HEK293T (cell line): Measurements from ENCODE around the gene HTR7.
"Not testable (repeated sequence)": the region's sequence is repeated elsewhere in the genome, so short reads cannot be mapped to it uniquely, and the experiment has no call there.

Experiments
- CTCF ChIA-PET: fragments of 350-600 bp; formaldehyde crosslinking; extraction: SDS; loops from one replicate; lab custom pipeline; 2021; ENCODE audit warnings: antibody characterized with exemption, inconsistent platforms; lab: Yijun Ruan, JAX
- POLR2A ChIA-PET: fragments of 350-600 bp; formaldehyde crosslinking; extraction: SDS; loops from one replicate; lab custom pipeline; 2020; ENCODE audit warnings: antibody characterized with exemption, inconsistent platforms; lab: Yijun Ruan, JAX
- DNase-seq: peaks from one replicate; pipeline ENCODE4 v3.0.0; 2012; ENCODE audit warnings: mixed read lengths; ENCODE audit errors: extremely low spot score
- ARNT ChIP-seq: fragments of 450-650 bp; IDR thresholded peaks from 2 replicates; pipeline ENCODE4 v1.6.1; 2017; ENCODE audit warnings: mild to moderate bottlenecking
- BHLHE40 ChIP-seq: fragments of 450-650 bp; IDR thresholded peaks from 2 replicates; pipeline ENCODE4 v1.6.1; 2016; ENCODE audit warnings: mild to moderate bottlenecking, moderate library complexity, borderline replicate concordance
- CTBP1 ChIP-seq: fragments of 450-650 bp; IDR thresholded peaks from 2 replicates; pipeline ENCODE4 v1.6.1; 2016; ENCODE audit warnings: borderline replicate concordance
- ELF4 ChIP-seq: fragments of 450-650 bp; IDR thresholded peaks from 2 replicates; pipeline ENCODE4 v1.6.1; 2017; ENCODE audit warnings: antibody characterized with exemption
- FOXA1 ChIP-seq: fragments of 450-650 bp; IDR thresholded peaks from 2 replicates; pipeline ENCODE4 v1.6.1; 2016; ENCODE audit warnings: mild to moderate bottlenecking
- FOXK2 ChIP-seq: fragments of 450-650 bp; IDR thresholded peaks from 2 replicates; pipeline ENCODE4 v1.6.1; 2016; ENCODE audit warnings: mild to moderate bottlenecking
- FOXM1 ChIP-seq: fragments of 450-650 bp; IDR thresholded peaks from 2 replicates; pipeline ENCODE4 v1.6.1; 2017; ENCODE audit warnings: mild to moderate bottlenecking, borderline replicate concordance
- HDGF ChIP-seq: fragments of 450-650 bp; IDR thresholded peaks from 2 replicates; pipeline ENCODE4 v1.6.1; 2017; ENCODE audit warnings: antibody characterized with exemption, borderline replicate concordance
- L3MBTL2 ChIP-seq: fragments of 450-650 bp; conservative IDR thresholded peaks from 2 replicates; pipeline ENCODE4 v1.6.1; 2016; ENCODE audit warnings: mild to moderate bottlenecking
- LEF1 ChIP-seq: fragments of 450-650 bp; IDR thresholded peaks from 2 replicates; pipeline ENCODE4 v1.6.1; 2017; ENCODE audit warnings: mild to moderate bottlenecking, borderline replicate concordance
- NFRKB ChIP-seq: fragments of 450-650 bp; IDR thresholded peaks from 2 replicates; pipeline ENCODE4 v1.6.1; 2016; ENCODE audit warnings: mild to moderate bottlenecking, moderate library complexity
- SP1 ChIP-seq: fragments of 450-650 bp; IDR thresholded peaks from 2 replicates; pipeline ENCODE4 v1.6.1; 2017
- SUZ12 ChIP-seq: fragments of 450-650 bp; IDR thresholded peaks from 2 replicates; pipeline ENCODE4 v1.6.1; 2016; ENCODE audit warnings: mild to moderate bottlenecking
- TARDBP ChIP-seq: fragments of 450-650 bp; IDR thresholded peaks from 2 replicates; pipeline ENCODE4 v1.6.1; 2016
- ZNF384 ChIP-seq: fragments of 450-650 bp; IDR thresholded peaks from 2 replicates; pipeline ENCODE4 v1.6.1; 2016
- TF ChIP-seq, protein P1 (sequence below): fragments of 450-650 bp; IDR thresholded peaks from 2 replicates; pipeline ENCODE4 v1.6.1; 2016

Gene HTR7

DNA sequence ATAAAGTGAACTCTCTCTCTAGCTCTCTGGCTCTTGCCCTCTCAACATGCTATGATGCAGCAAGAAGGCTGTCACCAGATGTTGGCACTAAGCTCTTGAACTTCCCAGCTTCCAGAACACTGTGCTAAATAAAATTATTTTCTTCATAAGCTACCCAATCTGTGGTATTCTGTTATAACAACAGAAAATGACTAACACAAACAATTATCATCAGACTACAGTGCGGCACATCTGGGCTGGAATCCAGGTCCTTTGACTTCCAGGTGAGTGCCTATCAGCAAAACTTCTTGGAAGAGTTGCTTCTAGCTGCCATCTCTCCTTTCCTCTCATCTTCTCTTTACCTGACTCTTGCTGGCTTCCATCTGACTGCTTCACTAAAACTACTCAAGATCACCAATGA lies 20.4 kb downstream of the HTR7 start:
- CTCF ChIA-PET, result interaction anchor here (0.5 kb wide), 1 partner anchor 28 kb away, joined by 3 read pairs; no protein-coding TSS in a partner anchor
- no peak for DNase-seq
- TF ChIP-seq TARDBP (no peak), NFRKB (no peak), ELF4 (no peak), ZNF384 (no peak), ARNT (no peak), FOXK2 (no peak), SP1 (no peak), HDGF (no peak), FOXA1 (no peak), LEF1 (no peak), L3MBTL2 (no peak), CTBP1 (no peak), BHLHE40 (no peak), SUZ12 (no peak), FOXM1 (no peak)
- TF ChIP-seq, protein P1, sequence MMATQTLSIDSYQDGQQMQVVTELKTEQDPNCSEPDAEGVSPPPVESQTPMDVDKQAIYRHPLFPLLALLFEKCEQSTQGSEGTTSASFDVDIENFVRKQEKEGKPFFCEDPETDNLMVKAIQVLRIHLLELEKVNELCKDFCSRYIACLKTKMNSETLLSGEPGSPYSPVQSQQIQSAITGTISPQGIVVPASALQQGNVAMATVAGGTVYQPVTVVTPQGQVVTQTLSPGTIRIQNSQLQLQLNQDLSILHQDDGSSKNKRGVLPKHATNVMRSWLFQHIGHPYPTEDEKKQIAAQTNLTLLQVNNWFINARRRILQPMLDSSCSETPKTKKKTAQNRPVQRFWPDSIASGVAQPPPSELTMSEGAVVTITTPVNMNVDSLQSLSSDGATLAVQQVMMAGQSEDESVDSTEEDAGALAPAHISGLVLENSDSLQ, result no peak
- POLR2A ChIA-PET, result no interaction called here

DNA sequence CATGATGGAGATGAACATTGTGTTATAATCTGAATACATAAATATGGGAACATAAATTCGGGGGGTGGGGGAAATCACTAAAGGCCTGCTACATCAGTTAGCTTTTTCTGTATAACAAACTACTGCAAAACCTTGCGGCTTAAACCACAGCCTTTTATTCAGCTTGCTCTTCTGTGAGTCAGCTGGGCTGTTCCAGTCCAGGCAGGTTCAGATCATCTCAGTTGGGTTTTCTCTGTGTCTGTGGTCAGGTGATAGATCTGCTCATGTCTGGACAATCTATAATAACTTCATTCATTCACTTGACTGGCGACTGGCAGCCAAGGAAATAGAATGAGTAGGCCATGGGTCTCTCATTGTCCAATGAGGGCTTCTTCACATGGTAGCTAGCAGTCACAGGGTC lies 23.5 kb downstream of the HTR7 start:
- CTCF ChIA-PET, result no interaction called here
- POLR2A ChIA-PET, result no interaction called here
- TF ChIP-seq L3MBTL2 (no peak), FOXA1 (no peak), FOXK2 (no peak), BHLHE40 (no peak), ARNT (no peak), HDGF (no peak), FOXM1 (no peak), NFRKB (no peak)
- DNase-seq, result no peak

DNA sequence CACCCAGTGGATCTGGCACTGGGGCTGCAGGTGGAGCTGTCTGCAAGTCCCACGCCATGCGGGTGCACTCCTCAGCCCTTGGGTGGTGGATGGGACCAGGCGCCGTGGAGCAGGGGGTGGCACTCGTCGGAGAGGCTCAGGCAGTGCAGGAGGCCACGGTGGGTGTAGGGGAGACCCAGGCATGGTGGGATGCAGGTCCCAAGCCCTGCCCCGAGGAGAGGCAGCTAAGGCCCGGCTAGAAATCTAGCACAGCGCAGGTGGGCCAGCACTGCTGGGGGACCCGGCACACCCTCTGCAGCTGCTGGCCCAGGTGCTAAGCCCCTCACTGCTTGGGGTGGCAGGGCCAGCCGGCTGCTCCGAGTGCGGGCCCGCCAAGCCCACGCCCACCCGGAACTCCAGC lies 25.7 kb downstream of the HTR7 start:
- CTCF ChIA-PET, result no interaction called here
- DNase-seq, result no peak
- TF ChIP-seq ELF4 (no peak), L3MBTL2 (no peak), NFRKB (no peak), FOXM1 (no peak), FOXA1 (no peak), FOXK2 (no peak), HDGF (no peak)
- TF ChIP-seq, protein P1, result no peak
- POLR2A ChIA-PET, result no interaction called here

DNA sequence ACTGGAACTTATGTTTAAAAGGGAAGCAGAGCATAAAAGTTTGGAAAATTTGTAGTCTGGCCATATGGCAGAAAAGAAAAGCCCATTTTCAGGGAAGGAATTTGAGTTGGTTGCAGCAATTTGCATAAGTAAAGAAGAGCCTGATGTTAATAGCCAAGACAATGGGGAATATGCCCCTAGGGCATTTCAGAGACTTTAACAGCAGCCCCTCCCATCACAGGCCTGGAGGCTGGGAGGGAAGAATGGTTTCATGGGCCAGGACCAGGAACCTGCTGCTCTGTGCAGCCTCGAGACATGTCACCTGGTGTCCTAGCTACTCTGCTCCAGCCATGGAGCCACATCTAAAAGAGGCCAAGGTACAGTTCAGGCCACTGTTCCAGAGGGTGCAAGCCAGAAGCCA lies 35.3 kb downstream of the HTR7 start:
- DNase-seq, result no peak
- ChIA-PET POLR2A (no interaction called here), CTCF (no interaction called here)
- TF ChIP-seq LEF1 (no peak), SP1 (no peak)

DNA sequence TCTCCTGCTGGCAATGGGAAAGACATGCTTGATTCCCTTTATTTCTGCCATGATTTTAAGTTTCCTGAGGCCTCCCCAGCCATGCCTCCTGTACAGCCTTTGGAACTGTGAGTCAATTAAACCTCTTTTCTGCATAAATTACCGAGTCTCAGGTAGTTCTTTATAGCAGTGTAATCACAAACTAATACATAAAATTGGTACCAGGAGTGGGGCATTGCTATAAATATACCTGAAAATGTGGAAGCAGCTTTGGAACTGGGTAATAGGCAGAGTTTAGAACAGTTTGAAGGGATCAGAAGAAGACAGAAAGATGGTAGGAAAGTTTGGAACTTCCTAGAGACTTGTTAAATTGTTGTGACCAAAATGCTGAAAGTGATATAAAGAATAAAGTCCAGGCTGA lies 36.0 kb downstream of the HTR7 start:
- POLR2A ChIA-PET, result interaction anchor here (1.5 kb wide), 1 partner anchor 50 kb away, joined by 3 read pairs; the partner anchor contains the start of gene RPP30
- CTCF ChIA-PET, result not testable (repeated sequence)

DNA sequence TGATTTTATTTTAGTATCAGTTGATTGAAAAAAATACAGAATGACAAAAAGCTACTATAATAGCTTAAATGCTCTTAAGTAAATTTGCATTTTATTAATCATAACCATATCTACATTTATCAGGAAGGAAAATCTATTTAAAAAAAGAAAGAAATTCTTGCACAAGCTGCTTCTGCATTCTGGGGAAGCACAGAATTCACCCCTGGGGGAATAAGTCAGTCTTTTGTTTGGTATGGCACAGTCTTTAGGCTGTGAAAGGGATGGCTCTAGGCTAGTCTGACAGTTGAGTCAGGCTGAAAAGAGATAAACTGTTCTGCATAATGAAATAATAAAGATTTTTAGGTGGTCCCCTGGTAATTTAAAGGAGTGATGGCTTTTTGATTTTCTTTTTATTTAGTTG lies 37.9 kb downstream of the HTR7 start:
- POLR2A ChIA-PET, result no interaction called here

More for the DNA sequence above, 36.0 kb downstream of the HTR7 start:
- DNase-seq, result not testable (repeated sequence)

More for the DNA sequence above, 37.9 kb downstream of the HTR7 start:
- TF ChIP-seq L3MBTL2 (no peak), CTBP1 (no peak), ZNF384 (no peak), ARNT (no peak), NFRKB (no peak), TARDBP (no peak), SUZ12 (no peak), ELF4 (no peak), LEF1 (no peak), FOXK2 (no peak), SP1 (no peak), FOXM1 (no peak), HDGF (no peak), BHLHE40 (no peak), FOXA1 (no peak)
- TF ChIP-seq, protein P1, result no peak
- CTCF ChIA-PET, result interaction anchor here (0.7 kb wide), 1 partner anchor 49 kb away, joined by 6 read pairs; no protein-coding TSS in a partner anchor
- no peak for DNase-seq
